B cell (primary cell): ENCODE results near the gene MOGAT2. TPM values are rescaled to one million over a fixed set of nuclear protein-coding genes. Genes with fewer than 3 reads are reported as not detected.

Experiments used
- ATAC-seq: fragments of 200-7000 bp; cut with Tn5 transposase; one replicate; pipeline ENCODE4 v1.10.0; 2021; ENCODE audit warnings: low read depth, mild to moderate bottlenecking, moderate number of reproducible peaks, moderate library complexity
- CTCF ChIA-PET: fragments of 350-600 bp; sonication (Branson Sonifier 250); formaldehyde crosslinking; loops from one replicate; lab custom pipeline; 2021; ENCODE audit warnings: antibody characterized with exemption, inconsistent platforms; lab: Charles Lee
- POLR2A ChIA-PET: fragments of 350-600 bp; sonication (Branson Sonifier 250); formaldehyde crosslinking; loops from one replicate; lab custom pipeline; 2021; ENCODE audit warnings: antibody characterized with exemption; lab: Charles Lee
- DNase-seq: peaks from one replicate; pipeline ENCODE4 v3.0.0; 2013
- H2AFZ ChIP-seq: 2 replicates; pipeline ENCODE4 v1.6.1; 2012; ENCODE audit warnings: mild to moderate bottlenecking, low read depth, low read length; ENCODE audit not compliant: insufficient read depth, poor library complexity, severe bottlenecking
- H3K27ac ChIP-seq, 2 donors: 1 replicate in 1 of 2; 2 replicates in 1 of 2; pipeline ENCODE4 v1.5.1; 2012 to 2013; ENCODE audit warnings: low read length in 2 of 2, mild to moderate bottlenecking in 2 of 2, moderate library complexity in 1 of 2
- H3K27me3 ChIP-seq, 4 experiments: fragments of 200-600 bp in 1 of 4; sonication (generic) in 1 of 4; replicated peaks in 1 of 4; 1 replicate in 2 of 4; 2 replicates in 2 of 4; pipeline versions ENCODE4 v1.6.1 to v1.7.0; 2013 to 2016; ENCODE audit warnings: low read length in 3 of 4, mild to moderate bottlenecking in 2 of 4, mixed read lengths in 1 of 4, moderate library complexity in 1 of 4; ENCODE audit not compliant: insufficient read depth in 4 of 4, control insufficient read depth in 3 of 4; ENCODE audit errors: control extremely low read depth in 1 of 4
- H3K36me3 ChIP-seq, 2 experiments: replicated peaks in 1 of 2; 1 replicate in 1 of 2; 2 replicates in 1 of 2; pipeline versions ENCODE4 v1.6.1 to v1.7.1; 2013; ENCODE audit warnings: low read length in 1 of 2; ENCODE audit not compliant: insufficient read depth in 2 of 2, control insufficient read depth in 1 of 2; ENCODE audit errors: control extremely low read depth in 1 of 2, extremely low read depth in 1 of 2
- H3K4me1 ChIP-seq, 2 donors: fragments of 200-600 bp in 1 of 2; sonication (generic) in 1 of 2; 1 replicate in 1 of 2; 2 replicates in 1 of 2; pipeline versions ENCODE4 v1.5.1 to v1.6.1; 2013 to 2017; ENCODE audit warnings: low read length in 2 of 2; ENCODE audit not compliant: control insufficient read depth in 2 of 2, insufficient read depth in 2 of 2
- H3K4me2 ChIP-seq: replicated peaks from 2 replicates; pipeline ENCODE3; 2012; ENCODE audit warnings: mild to moderate bottlenecking, low read depth, low read length; ENCODE audit not compliant: poor library complexity, severe bottlenecking
- H3K4me3 ChIP-seq, 5 experiments: fragments of 200-600 bp in 1 of 5; sonication (generic) in 1 of 5; 1 replicate in 3 of 5; 2 replicates in 2 of 5; pipeline versions ENCODE4 v1.5.1 to v1.7.0; 2011 to 2016; ENCODE audit warnings: low read length in 4 of 5, mild to moderate bottlenecking in 4 of 5, low read depth in 2 of 5, control low read depth in 1 of 5, moderate library complexity in 1 of 5; ENCODE audit not compliant: insufficient read depth in 1 of 5; ENCODE audit errors: control extremely low read depth in 1 of 5, extremely low read depth in 1 of 5
- H3K79me2 ChIP-seq: fragments of 200-600 bp; sonication (generic); one replicate; pipeline ENCODE4 v1.6.0; 2016; ENCODE audit warnings: low read length; ENCODE audit not compliant: control insufficient read depth, insufficient read depth
- H3K9ac ChIP-seq: fragments of 200-600 bp; sonication (generic); 2 replicates; pipeline ENCODE4 v1.6.1; 2017; ENCODE audit warnings: mild to moderate bottlenecking, low read length, moderate library complexity
- H3K9me3 ChIP-seq, 3 donors: one replicate each; pipeline versions ENCODE4 v1.6.1 to v1.7.1; 2013; ENCODE audit warnings: low read length in 2 of 3; ENCODE audit not compliant: control insufficient read depth in 2 of 3, insufficient read depth in 1 of 3; ENCODE audit errors: control extremely low read depth in 1 of 3
- H4K20me1 ChIP-seq: 2 replicates; pipeline ENCODE4 v1.6.0; 2012; ENCODE audit warnings: mild to moderate bottlenecking, low read length; ENCODE audit not compliant: insufficient read depth, control insufficient read depth, poor library complexity, severe bottlenecking
- H3K27ac Mint-ChIP-seq: one replicate; pipeline ENCODE4 v1.8.0; 2021; ENCODE audit warnings: mixed read lengths
- H3K27me3 Mint-ChIP-seq: one replicate; pipeline ENCODE4 v1.8.0; 2021; ENCODE audit warnings: mixed read lengths
- H3K4me1 Mint-ChIP-seq: one replicate; pipeline ENCODE4 v1.8.0; 2021; ENCODE audit warnings: mixed read lengths
- H3K4me3 Mint-ChIP-seq: one replicate; pipeline ENCODE4 v1.8.0; 2021; ENCODE audit warnings: mixed read lengths
- H3K9me3 Mint-ChIP-seq: one replicate; pipeline ENCODE4 v1.8.0; 2022; ENCODE audit warnings: mixed read lengths; ENCODE audit not compliant: insufficient read depth
- EZH2 ChIP-seq: IDR thresholded peaks from 2 replicates; pipeline ENCODE4 v1.6.1; 2012; ENCODE audit warnings: borderline replicate concordance, low read depth, mild to moderate bottlenecking, moderate library complexity, low read length; ENCODE audit not compliant: insufficient read depth, poor library complexity, severe bottlenecking
- WGBS: methylation state at CpG from one replicate; pipeline ENCODE4 v1.1.5; 2013; ENCODE audit warnings: missing lambda C conversion rate; ENCODE audit not compliant: insufficient coverage; 5-methylcytosine and 5-hydroxymethylcytosine counted together
- intact Hi-C: fragments of 100-400 bp; cut with micrococcal nuclease; formaldehyde crosslinking; loops from one replicate; pipeline ENCODE4 v1.10.0; 2022
- polyA plus RNA-seq: library from polyadenylated mRNA; depleted of rRNA; stranded (reverse); fragments of >200 nt; gene quantifications from 2 replicates; pipeline ENCODE4 v1.2.3, GENCODE V29; 2012
- total RNA-seq, 2 donors: library from RNA; stranded (reverse); fragments of 120-200 nt in 1 of 2; gene quantifications; 1 replicate in 1 of 2; 2 replicates in 1 of 2; pipeline versions ENCODE4 v1.2.3 to v1.2.4, GENCODE V29; 2013 to 2022
- TF ChIP-seq, protein P1 (sequence below): fragments of 200-600 bp; IDR thresholded peaks from one replicate; pipeline ENCODE4 v1.8.0; 2022; ENCODE audit warnings: antibody characterized with exemption, mild to moderate bottlenecking

The MOGAT2 gene
- total and polyA plus RNA-seq, 2 donors (not counting 1 experiment from before 2014, with no cell fraction given), result not detected

GRCh38 chr11:75677909-75678308 is 39.7 kb upstream of the MOGAT2 start:
- H3K27ac ChIP-seq, result no peak overlapping the region
- ChIA-PET CTCF (no interaction called here), POLR2A (interaction anchor here (0.6 kb wide), 1 partner anchor 161 kb away, joined by 5 read pairs; no protein-coding TSS in a partner anchor)
- TF ChIP-seq, protein P1, sequence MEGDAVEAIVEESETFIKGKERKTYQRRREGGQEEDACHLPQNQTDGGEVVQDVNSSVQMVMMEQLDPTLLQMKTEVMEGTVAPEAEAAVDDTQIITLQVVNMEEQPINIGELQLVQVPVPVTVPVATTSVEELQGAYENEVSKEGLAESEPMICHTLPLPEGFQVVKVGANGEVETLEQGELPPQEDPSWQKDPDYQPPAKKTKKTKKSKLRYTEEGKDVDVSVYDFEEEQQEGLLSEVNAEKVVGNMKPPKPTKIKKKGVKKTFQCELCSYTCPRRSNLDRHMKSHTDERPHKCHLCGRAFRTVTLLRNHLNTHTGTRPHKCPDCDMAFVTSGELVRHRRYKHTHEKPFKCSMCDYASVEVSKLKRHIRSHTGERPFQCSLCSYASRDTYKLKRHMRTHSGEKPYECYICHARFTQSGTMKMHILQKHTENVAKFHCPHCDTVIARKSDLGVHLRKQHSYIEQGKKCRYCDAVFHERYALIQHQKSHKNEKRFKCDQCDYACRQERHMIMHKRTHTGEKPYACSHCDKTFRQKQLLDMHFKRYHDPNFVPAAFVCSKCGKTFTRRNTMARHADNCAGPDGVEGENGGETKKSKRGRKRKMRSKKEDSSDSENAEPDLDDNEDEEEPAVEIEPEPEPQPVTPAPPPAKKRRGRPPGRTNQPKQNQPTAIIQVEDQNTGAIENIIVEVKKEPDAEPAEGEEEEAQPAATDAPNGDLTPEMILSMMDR, result no peak
- no peak for TF ChIP-seq EZH2
- Mint-ChIP-seq H3K9me3 (peaks cover 8% of the 10 kb centered on the region), H3K27me3 (peaks cover 12% of the 10 kb centered on the region), H3K27ac (no peak overlapping the region), H3K4me1 (no peaks in the 10 kb centered on the region), H3K4me3 (no peak overlapping the region)
- no peak overlapping the region for H3K4me3 ChIP-seq
- H3K9me3 ChIP-seq, result peaks cover 0 to 8% (median 6%) of the 10 kb centered on the region in 3 donors
- H3K79me2 ChIP-seq, result no peaks in the 10 kb centered on the region
- 89% methylated on average over 11 of the region's 12 CpGs for WGBS
- no peak overlapping the region for H3K9ac ChIP-seq
- no peak overlapping the region for H3K4me2 ChIP-seq
- no peaks in the 10 kb centered on the region for H4K20me1 ChIP-seq
- peaks cover 0 to 13% (median 2%) of the 10 kb centered on the region in 4 experiments for H3K27me3 ChIP-seq
- intact Hi-C loops, result no loop called here
- H3K4me1 ChIP-seq, result no peaks in the 10 kb centered on the region
- no peak overlapping the region for H2AFZ ChIP-seq
- H3K36me3 ChIP-seq, result no peaks in the 10 kb centered on the region
- DNase-seq (no peak), ATAC-seq (no peak)

DNA sequence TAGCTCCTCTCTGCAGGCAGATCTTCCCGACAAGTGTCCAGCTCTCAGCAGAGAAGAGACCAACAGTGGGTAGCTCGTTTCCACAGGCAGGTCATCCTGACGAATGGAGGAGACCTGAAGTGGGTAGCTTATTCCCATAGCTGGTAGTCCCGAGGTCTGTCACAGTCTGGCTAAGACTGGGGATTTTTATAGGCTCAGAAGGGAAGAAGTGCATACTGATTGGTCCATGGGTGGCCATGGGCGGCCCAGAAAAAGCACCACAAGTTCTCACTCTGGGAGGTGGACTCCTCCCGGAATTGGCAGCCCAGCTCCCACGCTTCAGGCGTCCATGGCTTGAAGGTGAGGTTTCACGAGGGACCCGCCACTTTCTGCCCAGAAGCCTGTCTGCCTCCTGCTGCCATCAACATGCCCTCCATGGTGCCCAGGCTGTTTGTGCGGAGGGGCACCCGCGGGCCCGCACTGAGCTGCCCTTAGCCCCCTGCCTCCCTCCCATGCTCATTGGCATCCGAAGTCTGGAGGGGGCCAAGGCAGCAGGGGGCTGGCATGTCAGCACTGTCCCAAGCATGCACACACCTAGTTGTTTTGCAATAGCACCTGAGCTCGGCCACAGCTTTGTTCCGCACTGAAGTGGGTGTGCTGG is 38.9 kb upstream of the MOGAT2 start:
- Histone ChIP-seq H4K20me1 (no peaks in the 10 kb centered on the region), H3K27ac (no peak overlapping the region), H3K4me3 (no peak overlapping the region), H3K79me2 (no peaks in the 10 kb centered on the region), H3K4me1 (no peaks in the 10 kb centered on the region), H3K9ac (no peak overlapping the region), H3K4me2 (no peak overlapping the region), H3K27me3 (peaks cover 0 to 13% (median 2%) of the 10 kb centered on the region in 4 experiments), H2AFZ (no peak overlapping the region), H3K36me3 (no peaks in the 10 kb centered on the region), H3K9me3 (peaks cover 0 to 6% (median under 1%) of the 10 kb centered on the region in 3 donors)
- peaks cover 2% of the 10 kb centered on the region for H3K4me1 Mint-ChIP-seq
- POLR2A ChIA-PET, result interaction anchor here (0.6 kb wide), 1 partner anchor 57 kb away, joined by 5 read pairs; no protein-coding TSS in a partner anchor
- ATAC-seq (no peak), DNase-seq (no peak)
- WGBS, result 86% methylated on average over 16 of the region's 17 CpGs
- no peak overlapping the region for H3K27ac Mint-ChIP-seq
- no peak for TF ChIP-seq EZH2
- TF ChIP-seq, protein P1, result no peak
- intact Hi-C loops, result no loop called here
- peaks cover 20% of the 10 kb centered on the region for H3K27me3 Mint-ChIP-seq
- H3K4me3 Mint-ChIP-seq, result no peak overlapping the region
- CTCF ChIA-PET, result no interaction called here
- peaks cover 10% of the 10 kb centered on the region for H3K9me3 Mint-ChIP-seq
